PFSK-1 (cell line): ENCODE results near the gene KIF17.

Experiments used
- FOXP2 ChIP-seq: optimal IDR thresholded peaks from 2 replicates; pipeline ENCODE3; 2011; ENCODE audit warnings: borderline replicate concordance, control low read depth, inconsistent platforms; ENCODE audit not compliant: insufficient read depth; ENCODE audit errors: extremely low read length, extremely low read depth
- POLR2AphosphoS5 ChIP-seq: IDR thresholded peaks from 2 replicates; pipeline ENCODE4 v1.6.1; 2012; ENCODE audit warnings: low read depth, mild to moderate bottlenecking, control low read depth, low read length, moderate library complexity
- REST ChIP-seq, 2 experiments: IDR thresholded peaks; 2 replicates each; pipeline versions ENCODE4 v1.6.1 to v1.8.0; 2011 to 2012; ENCODE audit warnings: low read depth in 2 of 2, low read length in 2 of 2, control low read depth in 1 of 2, inconsistent platforms in 1 of 2, mild to moderate bottlenecking in 1 of 2, moderate library complexity in 1 of 2; ENCODE audit not compliant: insufficient read depth in 1 of 2
- SIN3A ChIP-seq: IDR thresholded peaks from 2 replicates; pipeline ENCODE4 v1.6.1; 2012; ENCODE audit warnings: mild to moderate bottlenecking, low read length, moderate library complexity, borderline replicate concordance; ENCODE audit not compliant: insufficient read depth
- TAF1 ChIP-seq: IDR thresholded peaks from 2 replicates; pipeline ENCODE4 v1.6.1; 2012; ENCODE audit warnings: low read length, control low read depth, borderline replicate concordance; ENCODE audit not compliant: insufficient read depth

The KIF17 gene

DNA sequence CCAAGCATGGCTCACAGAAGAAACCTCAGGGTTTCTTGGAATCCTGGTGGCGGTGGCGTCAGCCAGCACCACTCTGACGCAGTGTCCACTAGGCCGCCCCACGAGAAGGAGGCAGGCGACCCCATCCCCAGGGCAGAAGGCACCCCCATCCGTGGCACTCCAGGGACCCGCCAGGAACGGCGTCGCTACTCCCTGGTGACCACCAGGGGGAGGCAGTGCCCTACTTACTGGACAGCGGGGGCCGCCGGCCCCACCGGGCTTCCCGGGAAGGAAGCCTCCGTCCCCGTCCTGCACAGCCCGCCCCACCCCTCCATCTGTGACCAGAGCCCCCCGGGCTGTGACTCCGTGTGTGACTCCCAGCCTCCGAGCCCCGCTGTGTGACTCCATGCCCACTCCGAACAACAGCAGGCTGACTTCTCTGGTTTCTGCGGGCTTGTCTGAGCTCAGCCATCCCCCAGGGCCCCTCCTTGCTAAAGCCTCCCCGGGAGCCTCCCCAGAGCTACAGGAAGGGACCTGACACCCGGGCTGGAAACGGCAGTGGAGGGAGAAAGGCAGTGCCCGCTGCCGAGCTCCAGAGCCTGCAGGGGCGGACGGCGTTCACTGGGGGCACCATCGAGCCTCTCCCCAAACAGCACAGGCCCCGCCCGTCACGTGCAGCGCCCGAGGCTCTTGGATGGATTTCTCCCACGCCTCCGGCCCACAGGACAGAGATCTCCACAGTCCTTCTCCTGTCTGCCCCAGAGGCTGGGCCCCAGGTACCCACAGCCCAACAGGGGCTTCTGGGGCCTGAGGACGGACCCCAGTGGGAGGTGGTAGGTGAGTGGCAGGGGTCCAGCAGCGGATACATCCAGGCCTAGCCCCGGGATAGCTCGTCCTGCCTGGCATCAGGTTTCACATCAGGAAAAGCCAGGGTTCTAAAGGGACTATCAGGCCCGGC lies 21.1 kb downstream of the KIF17 start:
- TF ChIP-seq REST (IDR thresholded peaks at IDR 0.05; ENCODE audit: insufficient read depth in 1 of 2, low read depth in 2 of 2, low read length in 2 of 2), result no peak
- TF ChIP-seq POLR2AphosphoS5, result peak; percentile 53; the same call in 1 of the 2 replicates
- TF ChIP-seq SIN3A, result no peak
- peak; percentile 83 for TF ChIP-seq FOXP2
- TF ChIP-seq TAF1, result no peak

DNA sequence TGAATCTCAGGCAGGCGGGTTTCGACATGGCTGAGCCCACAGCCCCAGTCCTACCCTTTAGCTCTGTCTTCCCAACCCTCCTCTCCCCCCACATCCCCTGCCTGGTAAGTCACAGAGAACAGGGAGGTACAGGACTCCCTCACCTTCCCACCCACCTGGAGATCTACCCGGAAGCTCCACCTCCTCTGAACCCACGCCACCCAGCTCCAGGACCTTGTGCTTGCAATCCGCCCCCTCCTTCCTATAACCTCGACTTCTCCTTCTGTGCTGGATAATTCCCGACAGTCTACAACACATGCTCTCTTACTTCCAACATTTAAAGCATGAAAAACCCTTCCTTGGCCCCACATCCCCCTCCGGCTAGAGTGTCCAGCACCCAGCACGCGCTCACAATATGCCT lies 22.3 kb downstream of the KIF17 start:
- TF ChIP-seq REST (IDR thresholded peaks at IDR 0.05; ENCODE audit: insufficient read depth in 1 of 2, low read depth in 2 of 2, low read length in 2 of 2) (no peak), TAF1 (no peak), SIN3A (no peak), POLR2AphosphoS5 (no peak), FOXP2 (no peak)

GRCh38 chr1:20693623-20694022 lies 24.2 kb downstream of the KIF17 start:
- no peak for TF ChIP-seq FOXP2
- no peak for TF ChIP-seq SIN3A
- TF ChIP-seq TAF1, result no peak
- TF ChIP-seq REST (IDR thresholded peaks at IDR 0.05; ENCODE audit: insufficient read depth in 1 of 2, low read depth in 2 of 2, low read length in 2 of 2), result no peak
- no peak for TF ChIP-seq POLR2AphosphoS5

GRCh38 chr1:20691872-20692271 lies 25.9 kb downstream of the KIF17 start:
- TF ChIP-seq REST (IDR thresholded peaks at IDR 0.05; ENCODE audit: insufficient read depth in 1 of 2, low read depth in 2 of 2, low read length in 2 of 2), result no peak
- TF ChIP-seq TAF1, result no peak
- no peak for TF ChIP-seq SIN3A
- TF ChIP-seq POLR2AphosphoS5, result no peak
- no peak for TF ChIP-seq FOXP2
